NCI-H2227 (cell line): ENCODE data around the gene CTRB2.
"Not testable (repeated sequence)": the region's sequence is repeated elsewhere in the genome, so short reads cannot be mapped to it uniquely, and the experiment has no call there.

Source experiments
- DNase-seq: peaks from one replicate; lab custom pipeline; 2025; ENCODE audit not compliant: unreplicated experiment; lab: John Stamatoyannopoulos, UW

The CTRB2 gene

GRCh38 chr16:75242436-75243078, 35.6 kb upstream of the CTRB2 start:
- not testable (repeated sequence) for DNase-seq

GRCh38 chr16:75241955-75242354, 35.0 kb upstream of the CTRB2 start:
- no peak for DNase-seq

GRCh38 chr16:75241412-75241811, 34.5 kb upstream of the CTRB2 start:
- no peak for DNase-seq

- not testable (repeated sequence) for DNase-seq
Measured at GRCh38 chr16:75240633-75241032, 33.7 kb upstream of the CTRB2 start.

- no peak for DNase-seq
Measured at GRCh38 chr16:75239542-75240122, 32.7 kb upstream of the CTRB2 start.

GRCh38 chr16:75238853-75239541, 32.0 kb upstream of the CTRB2 start:
- peak; percentile 15 for DNase-seq

GRCh38 chr16:75238132-75238852, 31.3 kb upstream of the CTRB2 start:
- peak; percentile 37 for DNase-seq

- DNase-seq = no peak
Measured at GRCh38 chr16:75237398-75238131, 30.6 kb upstream of the CTRB2 start.

- no peak for DNase-seq
Measured at GRCh38 chr16:75236736-75237397, 29.9 kb upstream of the CTRB2 start.

- DNase-seq = no peak
Measured at GRCh38 chr16:75236232-75236631, 29.3 kb upstream of the CTRB2 start.

GRCh38 chr16:75235721-75236193, 28.8 kb upstream of the CTRB2 start:
- no peak for DNase-seq

GRCh38 chr16:75234856-75235696, 28.1 kb upstream of the CTRB2 start:
- no peak for DNase-seq

- DNase-seq = no peak
Measured at GRCh38 chr16:75233611-75233938, 26.6 kb upstream of the CTRB2 start.

- no peak for DNase-seq
Measured at GRCh38 chr16:75231570-75231969, 24.6 kb upstream of the CTRB2 start.

GRCh38 chr16:75230471-75231110, 23.6 kb upstream of the CTRB2 start:
- DNase-seq = no peak

- no peak for DNase-seq
Measured at GRCh38 chr16:75229172-75230031, 22.4 kb upstream of the CTRB2 start.

GRCh38 chr16:75228143-75228976, 21.4 kb upstream of the CTRB2 start:
- no peak for DNase-seq
